NOMO-1 (cell line): ENCODE data around the gene KRT81.
"Not testable (repeated sequence)": the region's sequence is repeated elsewhere in the genome, so short reads cannot be mapped to it uniquely, and the experiment has no call there.

Experiments used
- DNase-seq, 2 experiments: peaks; one replicate each; lab custom pipeline; 2025; ENCODE audit not compliant: unreplicated experiment in 2 of 2; lab: John Stamatoyannopoulos, UW

KRT81 gene

DNA sequence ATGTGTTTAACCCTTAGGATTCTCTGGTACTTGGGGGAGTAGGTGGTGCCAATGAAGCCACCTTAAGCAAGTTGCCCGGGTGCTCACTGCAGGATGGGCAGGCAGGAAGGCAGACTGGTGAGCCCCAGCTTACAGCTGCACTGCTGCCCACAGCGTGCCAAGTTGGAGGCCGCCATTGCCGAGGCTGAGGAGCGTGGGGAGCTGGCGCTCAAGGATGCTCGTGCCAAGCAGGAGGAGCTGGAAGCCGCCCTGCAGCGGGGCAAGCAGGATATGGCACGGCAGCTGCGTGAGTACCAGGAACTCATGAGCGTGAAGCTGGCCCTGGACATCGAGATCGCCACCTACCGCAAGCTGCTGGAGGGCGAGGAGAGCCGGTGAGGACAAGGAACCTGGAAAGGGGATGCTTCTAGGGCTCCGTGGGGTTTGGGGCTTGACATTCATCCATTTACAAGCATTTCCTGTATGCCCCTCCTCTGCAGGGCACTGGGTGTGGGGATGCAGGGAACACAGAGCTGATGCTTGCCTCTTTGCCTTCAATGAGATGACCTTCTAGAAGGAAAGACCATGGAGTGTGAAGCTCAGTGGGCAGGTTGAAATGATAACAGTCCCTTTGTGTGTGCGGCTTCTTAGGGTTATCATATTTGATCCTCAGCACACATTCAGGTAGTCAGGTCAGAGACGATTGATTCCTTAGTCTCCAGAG lies 45.9 kb downstream of the KRT81 start:
- no peak for DNase-seq

DNA sequence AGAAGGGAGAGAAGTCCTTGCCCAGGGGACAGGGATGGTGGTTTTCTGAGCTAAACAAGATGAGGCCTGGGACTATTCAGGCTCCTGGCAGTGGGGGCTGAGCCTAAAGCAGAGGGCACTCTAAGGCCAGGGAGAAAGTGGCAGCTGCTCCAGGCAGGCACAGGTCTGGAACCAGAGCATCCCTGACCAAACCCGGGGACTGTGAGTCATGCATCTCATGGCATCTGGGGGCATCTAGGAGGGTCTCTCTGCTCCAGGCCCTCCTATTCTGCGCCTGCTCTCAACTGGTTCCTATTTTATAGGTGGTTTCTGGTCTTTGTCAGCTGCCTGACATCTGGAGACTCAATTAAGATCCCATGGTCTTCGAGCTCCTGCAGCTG lies 46.7 kb downstream of the KRT81 start:
- DNase-seq: no peak

DNA sequence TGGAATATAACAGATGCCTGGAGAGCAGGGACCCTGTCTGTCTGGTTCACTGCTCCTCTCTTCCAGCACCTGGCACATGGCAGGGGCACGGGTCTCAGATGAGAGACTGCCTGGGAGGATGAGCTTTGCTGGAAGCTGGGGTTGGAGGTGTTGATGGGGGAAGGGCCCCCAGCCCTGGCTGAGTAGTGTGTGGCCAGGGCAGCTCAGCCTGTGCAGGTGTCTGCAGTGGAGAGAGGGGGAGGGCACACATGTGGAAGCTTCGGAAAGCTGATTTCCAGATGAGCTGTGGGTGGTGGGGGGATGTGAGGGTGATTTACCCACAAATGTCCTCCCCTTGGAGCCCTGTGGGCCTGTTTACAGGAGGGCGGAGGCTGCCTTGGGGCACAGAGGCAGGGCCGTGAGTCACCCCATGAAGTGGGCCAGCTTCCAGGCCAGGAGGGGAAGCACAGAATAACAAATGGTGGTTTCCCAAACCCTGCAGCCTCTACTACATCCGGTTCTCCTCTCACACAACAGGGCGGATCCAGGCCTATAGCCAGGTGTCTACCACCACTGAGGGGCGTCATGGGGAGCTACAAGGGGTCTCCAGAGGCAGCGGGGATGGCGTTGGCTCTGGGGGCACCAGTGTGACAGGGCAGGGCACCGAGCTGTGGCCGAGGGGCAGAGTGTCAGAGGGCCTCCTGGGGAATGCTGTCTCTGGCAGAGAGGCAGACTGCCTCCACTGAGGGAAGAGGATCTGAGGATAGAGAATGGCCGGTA lies 47.3 kb downstream of the KRT81 start:
- DNase-seq: peak; percentile 50 to 54

DNA sequence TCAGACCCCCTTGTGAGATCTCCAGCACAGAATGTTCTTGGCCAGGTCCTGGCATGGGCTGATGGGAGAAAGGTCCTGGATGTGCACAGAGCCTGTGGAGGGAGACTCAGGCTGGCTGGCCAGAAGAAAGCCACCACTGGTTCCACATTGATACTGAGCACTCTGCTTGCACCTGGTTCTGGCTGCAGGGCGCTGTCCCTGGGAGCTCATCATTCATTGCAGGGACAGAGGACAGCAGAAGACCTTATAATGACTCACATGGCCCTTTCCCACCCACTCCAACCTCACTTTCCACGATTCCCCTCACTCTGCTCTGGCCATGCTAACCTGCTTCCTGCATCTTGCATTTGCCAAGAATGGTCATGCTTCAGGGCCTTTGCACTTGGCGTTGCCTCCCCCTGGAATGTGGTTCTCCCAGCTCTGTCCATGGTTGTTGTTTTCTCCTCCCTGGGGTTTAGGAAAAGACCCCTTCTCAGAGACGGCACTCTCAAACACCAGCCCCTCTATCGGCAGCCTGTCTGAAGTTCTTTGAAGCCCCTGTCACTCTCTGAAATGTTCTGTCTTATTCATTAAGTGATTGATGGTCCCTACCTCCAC lies 48.0 kb downstream of the KRT81 start:
- no peak for DNase-seq

DNA sequence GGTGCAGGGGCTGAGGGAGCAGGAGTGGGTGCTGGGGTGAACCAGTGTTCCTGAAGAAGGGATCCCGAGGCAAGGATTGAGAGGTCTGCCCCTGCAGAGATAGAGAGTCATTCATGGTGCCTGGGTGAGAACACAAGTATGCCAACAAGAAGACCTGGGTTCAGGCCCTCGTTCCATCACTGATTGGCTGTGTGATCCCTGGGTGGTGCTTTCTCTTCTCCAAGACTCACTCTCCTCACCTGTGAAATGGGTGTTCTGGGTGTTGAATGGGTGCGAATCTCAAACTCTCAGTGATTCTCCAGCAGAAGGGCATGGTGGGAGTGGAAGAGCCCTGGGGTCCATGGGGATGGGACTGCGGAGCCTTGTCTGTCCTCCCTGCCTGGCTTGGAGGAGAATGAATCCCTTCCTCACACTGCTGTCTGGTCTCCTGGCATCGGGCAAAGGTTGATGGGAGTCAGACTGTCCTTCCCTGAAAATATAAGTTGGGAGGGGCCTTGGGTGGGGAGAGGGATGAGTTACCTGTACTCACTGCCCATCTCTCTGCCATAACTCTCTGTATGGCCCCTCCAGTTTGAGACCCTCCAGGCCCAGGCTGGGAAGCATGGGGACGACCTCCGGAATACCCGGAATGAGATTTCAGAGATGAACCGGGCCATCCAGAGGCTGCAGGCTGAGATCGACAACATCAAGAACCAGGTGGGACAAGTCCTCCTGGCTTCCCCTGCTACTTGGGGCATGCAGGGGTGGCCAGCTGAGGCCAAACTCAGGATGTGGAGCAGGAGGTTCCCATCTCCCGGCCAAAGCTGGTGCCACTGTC lies 48.7 kb downstream of the KRT81 start:
- no peak for DNase-seq

DNA sequence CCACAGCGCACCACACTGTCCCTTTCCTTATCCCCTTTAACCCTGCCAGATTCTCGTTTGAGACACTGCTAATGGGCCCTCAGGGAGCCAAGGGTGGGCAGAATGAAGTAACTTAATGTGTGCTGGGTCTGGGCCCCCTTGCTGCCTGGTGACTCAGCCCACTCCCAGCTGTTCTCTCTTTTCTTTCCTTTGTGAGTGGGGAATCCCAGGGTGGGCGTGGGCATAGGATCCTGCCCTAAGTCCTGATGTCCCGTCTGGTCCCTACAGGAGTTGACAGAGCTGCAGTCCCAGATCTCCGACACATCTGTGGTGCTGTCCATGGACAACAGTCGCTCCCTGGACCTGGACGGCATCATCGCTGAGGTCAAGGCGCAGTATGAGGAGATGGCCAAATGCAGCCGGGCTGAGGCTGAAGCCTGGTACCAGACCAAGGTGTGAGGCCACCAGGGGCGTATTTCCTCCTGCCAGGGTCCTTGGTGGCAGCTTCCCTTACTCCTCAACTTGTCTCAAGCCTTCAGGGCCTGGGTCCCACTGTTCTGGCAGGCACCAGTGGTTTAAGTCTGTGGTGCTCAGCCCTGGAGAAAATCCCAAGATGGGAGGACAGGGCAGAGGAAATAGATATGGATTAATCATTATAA lies 50.0 kb downstream of the KRT81 start:
- no peak for DNase-seq

DNA sequence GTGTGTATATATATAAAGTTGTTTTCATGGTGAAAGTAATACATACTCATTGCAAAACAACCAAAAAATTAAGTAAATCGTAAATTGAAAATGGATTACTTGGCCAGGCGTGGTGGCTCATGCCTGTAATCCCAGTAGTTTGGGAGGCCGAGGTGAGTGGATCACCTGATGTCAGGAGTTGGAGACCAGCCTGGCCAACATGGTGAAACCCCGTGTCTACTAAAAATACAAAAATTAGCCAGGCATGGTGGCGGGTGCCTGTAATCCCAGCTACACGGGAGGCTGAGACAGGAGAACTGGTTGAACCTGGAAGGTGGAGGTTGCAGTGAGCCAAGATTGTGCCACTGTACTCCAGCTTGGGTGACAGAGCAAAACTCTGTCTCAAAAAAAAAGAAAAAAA lies 51.1 kb downstream of the KRT81 start:
- DNase-seq: not testable (repeated sequence)

DNA sequence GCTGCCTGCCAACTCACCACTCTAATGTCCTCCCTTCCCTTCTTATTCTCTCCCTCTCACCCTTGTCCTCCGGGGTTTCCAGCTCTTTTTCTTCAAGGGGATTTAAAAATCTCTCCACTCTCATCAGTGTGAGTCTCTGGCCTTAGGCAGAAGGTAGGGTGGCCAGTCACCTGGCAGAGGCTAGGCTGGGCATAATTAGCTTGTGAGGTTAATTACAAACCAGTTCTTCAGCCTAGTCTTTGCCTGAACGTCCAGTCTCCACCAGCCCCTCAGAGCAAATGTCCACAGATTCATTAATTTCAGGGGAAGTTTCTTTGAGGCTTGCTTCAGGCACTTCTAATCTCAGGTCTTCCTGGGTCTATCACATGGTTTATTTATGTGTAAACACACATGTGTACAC lies 51.6 kb downstream of the KRT81 start:
- no peak for DNase-seq

DNA sequence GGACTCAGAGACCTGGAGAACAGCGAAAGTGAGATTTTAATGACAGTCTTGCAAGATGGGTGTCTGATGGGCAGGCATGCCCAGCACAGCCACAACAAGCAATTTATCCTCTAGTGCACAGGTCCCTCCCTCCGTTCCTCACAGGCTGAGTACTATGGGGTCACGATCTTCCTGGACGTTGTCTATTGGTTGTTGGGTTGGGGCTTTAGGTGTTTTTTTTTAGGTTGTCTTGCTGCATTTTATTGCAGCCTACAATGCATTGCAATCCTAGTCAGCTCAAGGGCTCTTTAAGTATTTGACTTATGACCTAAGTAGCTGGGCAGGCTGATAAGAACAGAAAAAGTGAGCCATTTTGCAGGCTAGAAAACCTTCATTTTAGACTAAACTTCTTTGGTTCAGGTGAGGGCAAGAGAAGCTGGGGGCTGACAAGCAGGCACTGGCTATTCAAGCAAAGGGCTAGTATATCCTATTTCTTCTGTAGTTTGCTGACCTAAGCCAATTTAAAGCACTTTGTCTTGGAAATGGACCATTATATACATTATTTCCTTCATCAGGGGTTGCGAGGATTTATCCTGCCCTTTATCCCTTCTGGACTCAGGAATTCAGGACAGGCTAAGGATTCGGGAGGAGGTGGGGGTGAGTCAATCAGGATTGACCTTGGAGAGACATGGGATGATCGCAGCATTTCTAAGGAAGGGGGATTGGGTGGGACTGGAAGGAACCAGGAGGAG lies 52.3 kb downstream of the KRT81 start:
- no peak for DNase-seq

DNA sequence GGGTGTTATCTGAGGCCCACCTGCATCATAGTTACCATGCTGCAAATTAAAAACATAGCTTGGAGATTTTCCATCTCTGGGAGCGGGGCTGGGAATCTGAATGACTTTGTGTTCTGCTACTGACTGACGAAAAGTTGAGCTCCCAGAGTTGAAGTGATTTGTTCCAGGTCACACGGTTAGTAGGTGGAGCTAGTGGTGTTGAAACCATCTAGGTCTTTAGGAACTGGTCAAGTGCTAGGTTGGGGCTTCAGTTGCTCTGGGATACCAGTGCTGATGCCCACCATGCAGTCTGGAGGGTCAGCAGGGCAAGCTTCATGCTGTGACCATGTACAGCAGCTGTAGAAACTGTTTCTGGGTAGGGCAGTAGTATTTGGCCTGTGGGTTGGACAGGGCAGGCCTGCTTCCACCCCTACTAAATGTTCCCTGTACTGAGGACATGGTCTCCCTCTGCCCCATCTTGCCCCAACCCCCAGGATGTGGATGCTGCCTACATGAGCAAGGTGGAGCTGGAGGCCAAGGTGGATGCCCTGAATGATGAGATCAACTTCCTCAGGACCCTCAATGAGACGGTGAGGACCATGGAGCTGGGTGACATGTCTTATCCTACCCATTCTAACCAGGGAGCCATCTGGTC lies 53.0 kb downstream of the KRT81 start:
- DNase-seq: no peak

DNA sequence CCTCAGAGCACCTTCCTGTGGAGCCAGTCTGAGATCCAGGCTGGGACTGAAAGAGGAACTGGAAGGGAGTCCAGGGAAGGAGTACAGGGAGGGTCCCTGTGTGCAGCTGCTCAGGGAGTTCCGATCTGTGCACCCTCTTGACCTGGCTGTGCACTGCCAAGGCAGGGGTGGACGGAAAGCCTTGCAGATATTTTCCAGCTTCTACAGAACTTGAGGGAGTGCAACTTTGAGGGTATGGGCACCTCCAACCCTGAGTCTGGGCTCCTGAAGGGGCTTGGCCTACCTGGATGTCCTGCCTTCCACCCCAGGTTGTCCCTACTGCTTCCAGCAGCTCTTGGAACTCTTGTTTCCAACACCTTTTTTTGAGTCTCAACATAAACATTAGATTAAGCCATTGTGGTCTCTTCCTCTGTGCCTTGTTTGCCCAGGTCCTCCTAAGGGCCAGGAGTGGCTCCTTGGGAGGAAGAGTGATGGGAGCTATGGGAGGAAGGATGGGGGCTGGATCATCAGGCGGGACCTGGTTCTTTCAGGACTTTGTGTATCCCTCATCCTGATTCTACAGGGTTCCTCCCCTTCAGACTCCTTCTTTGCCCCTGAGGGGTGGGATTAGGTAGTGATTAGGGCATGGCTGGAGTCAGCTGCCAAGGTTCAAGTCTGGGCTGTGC lies 54.8 kb downstream of the KRT81 start:
- DNase-seq: no peak
